DOHH2 (cell line): Measurements from ENCODE around the gene TLX3.

Experiments used
- H3F3A ChIP-seq: fragments of 200-600 bp; sonication (generic), shearing (Covaris generic); 2 replicates; pipeline ENCODE4 v1.6.0; 2016; ENCODE audit warnings: antibody characterized with exemption, mild to moderate bottlenecking; ENCODE audit not compliant: control insufficient read depth, insufficient read depth
- H3K27ac ChIP-seq: fragments of 200-600 bp; sonication (generic); 2 replicates; pipeline ENCODE4 v1.5.1; 2014; ENCODE audit warnings: low read depth, mild to moderate bottlenecking, low read length, moderate library complexity
- H3K27me3 ChIP-seq: fragments of 200-600 bp; sonication (generic); 2 replicates; pipeline ENCODE4 v1.6.1; 2014; ENCODE audit warnings: mild to moderate bottlenecking, low read length, mixed read lengths; ENCODE audit not compliant: control insufficient read depth
- H3K36me3 ChIP-seq: fragments of 200-600 bp; sonication (generic); 2 replicates; pipeline ENCODE4 v1.6.1; 2014; ENCODE audit warnings: mild to moderate bottlenecking, low read length, moderate library complexity, mixed read lengths; ENCODE audit not compliant: control insufficient read depth
- H3K4me1 ChIP-seq: fragments of 200-600 bp; sonication (generic); 2 replicates; pipeline ENCODE4 v1.6.1; 2014; ENCODE audit warnings: mild to moderate bottlenecking, low read length, mixed read lengths; ENCODE audit not compliant: control insufficient read depth
- H3K4me2 ChIP-seq: fragments of 200-600 bp; sonication (generic); 2 replicates; pipeline ENCODE4 v1.6.0; 2014; ENCODE audit warnings: mild to moderate bottlenecking, low read length, moderate library complexity
- H3K4me3 ChIP-seq: fragments of 200-600 bp; sonication (generic); 2 replicates; pipeline ENCODE4 v1.5.1; 2014; ENCODE audit warnings: mild to moderate bottlenecking, low read length, mixed read lengths
- H3K79me2 ChIP-seq: fragments of 200-600 bp; sonication (generic); 2 replicates; pipeline ENCODE4 v1.6.1; 2014; ENCODE audit warnings: mild to moderate bottlenecking, low read length, mixed read lengths; ENCODE audit not compliant: control insufficient read depth
- H3K9me2 ChIP-seq: fragments of 200-600 bp; sonication (generic); replicated peaks from 2 replicates; pipeline ENCODE4 v1.6.1; 2014; ENCODE audit warnings: mild to moderate bottlenecking, low read length, mixed read lengths; ENCODE audit not compliant: control insufficient read depth
- H3K9me3 ChIP-seq: fragments of 200-600 bp; sonication (generic); 2 replicates; pipeline ENCODE4 v1.6.1; 2014; ENCODE audit warnings: antibody characterized with exemption, low read length, mixed read lengths; ENCODE audit not compliant: control insufficient read depth, insufficient read depth
- H4K20me1 ChIP-seq: fragments of 200-600 bp; sonication (generic); 2 replicates; pipeline ENCODE4 v1.6.0; 2014; ENCODE audit warnings: low read depth, mild to moderate bottlenecking, antibody characterized with exemption, low read length, moderate library complexity; ENCODE audit not compliant: control insufficient read depth, insufficient read depth
- CTCF ChIP-seq: fragments of 200-600 bp; sonication (generic); IDR thresholded peaks from one replicate; pipeline ENCODE4 v1.5.1; 2014; ENCODE audit warnings: antibody characterized with exemption, mild to moderate bottlenecking, low read depth, low read length; ENCODE audit not compliant: poor library complexity, severe bottlenecking
- EZH2phosphoT487 ChIP-seq: fragments of 200-600 bp; sonication (generic); IDR thresholded peaks from 2 replicates; pipeline ENCODE4 v1.6.1; 2017; ENCODE audit warnings: borderline replicate concordance, mild to moderate bottlenecking, antibody characterized with exemption, low read length, moderate library complexity, mixed read lengths

TLX3 gene

GRCh38 chr5:171300358-171300757 lies 8.7 kb upstream of the TLX3 start:
- Histone ChIP-seq H3K9me3 (no peaks in the 10 kb centered on the region), H3K4me3 (no peak overlapping the region), H3K27me3 (peaks cover 7% of the 10 kb centered on the region), H3K27ac (no peak overlapping the region), H3K36me3 (no peaks in the 10 kb centered on the region), H3K9me2 (no peaks in the 10 kb centered on the region), H3K4me1 (no peaks in the 10 kb centered on the region), H3F3A (no peaks in the 10 kb centered on the region), H4K20me1 (no peaks in the 10 kb centered on the region), H3K79me2 (no peaks in the 10 kb centered on the region), H3K4me2 (no peak overlapping the region)
- TF ChIP-seq EZH2phosphoT487 (no peak), CTCF (no peak)

GRCh38 chr5:171306166-171306565 lies 2.9 kb upstream of the TLX3 start:
- H3K27me3 ChIP-seq: peaks cover 11% of the 10 kb centered on the region
- no peaks in the 10 kb centered on the region for H3F3A ChIP-seq
- H3K4me3 ChIP-seq: no peak overlapping the region
- no peaks in the 10 kb centered on the region for H3K9me2 ChIP-seq
- H3K4me1 ChIP-seq: no peaks in the 10 kb centered on the region
- TF ChIP-seq EZH2phosphoT487 (no peak), CTCF (no peak)
- H3K9me3 ChIP-seq: no peaks in the 10 kb centered on the region; the same call in 1 of the 2 replicates
- no peaks in the 10 kb centered on the region for H3K79me2 ChIP-seq
- no peak overlapping the region for H3K27ac ChIP-seq
- H4K20me1 ChIP-seq: no peaks in the 10 kb centered on the region
- no peak overlapping the region for H3K4me2 ChIP-seq
- no peaks in the 10 kb centered on the region for H3K36me3 ChIP-seq

- Histone ChIP-seq H3K27me3 (peaks cover 11% of the 10 kb centered on the region), H3K4me3 (no peak overlapping the region), H3K9me3 (no peaks in the 10 kb centered on the region; the same call in 1 of the 2 replicates), H3K36me3 (no peaks in the 10 kb centered on the region), H3K4me2 (no peak overlapping the region), H3F3A (no peaks in the 10 kb centered on the region), H3K79me2 (no peaks in the 10 kb centered on the region), H3K27ac (no peak overlapping the region), H3K4me1 (no peaks in the 10 kb centered on the region), H4K20me1 (no peaks in the 10 kb centered on the region), H3K9me2 (no peaks in the 10 kb centered on the region)
- TF ChIP-seq EZH2phosphoT487 (no peak), CTCF (no peak)
These were observed 2.1 kb upstream of the TLX3 start for GRCh38 chr5:171306781-171307591.
